PC-3 (cell line): ENCODE data around the gene SDK1. TPM values are rescaled to one million over a fixed set of nuclear protein-coding genes. Genes with fewer than 3 reads are reported as not detected.

ENCODE experiments used
- ATAC-seq: fragments of 200-7000 bp; cut with Tn5 transposase; 2 replicates; pipeline ENCODE4 v1.9.1; 2020; ENCODE audit warnings: mild to moderate bottlenecking, moderate library complexity
- BruUV-seq: library from RNA; stranded (reverse); fragments of 400-500 nt; replicated peaks from 2 replicates; lab custom pipeline; 2021; lab: Mats Ljungman, UMichigan
- CTCF ChIA-PET: fragments of 300-600 bp; sonication (Branson Sonifier 250); formaldehyde crosslinking; loops from one replicate; lab custom pipeline; 2022; ENCODE audit warnings: antibody characterized with exemption; lab: Charles Lee
- POLR2A ChIA-PET: fragments of 300-600 bp; sonication (Branson Sonifier 250); formaldehyde crosslinking; loops from one replicate; lab custom pipeline; 2022; ENCODE audit warnings: antibody characterized with exemption; ENCODE audit not compliant: unreplicated experiment; lab: Charles Lee
- DNase-seq: peaks from one replicate; pipeline ENCODE4 v3.0.0-alpha.2; 2015
- H2AFZ ChIP-seq: fragments of 300-600 bp; sonication (generic); 2 replicates; pipeline ENCODE4 v1.6.0; 2016; ENCODE audit warnings: antibody characterized with exemption, low read length
- H3F3A ChIP-seq: fragments of 300-600 bp; sonication (generic); one replicate; pipeline ENCODE4 v1.6.0; 2017; ENCODE audit warnings: antibody characterized with exemption, low read length, control low read depth, mild to moderate bottlenecking; ENCODE audit not compliant: unreplicated experiment
- H3K27ac ChIP-seq: fragments of 300-600 bp; sonication (generic); 2 replicates; pipeline ENCODE4 v1.5.1; 2016; ENCODE audit warnings: mild to moderate bottlenecking, low read length
- H3K27me3 ChIP-seq: fragments of 300-600 bp; sonication (generic); 2 replicates; pipeline ENCODE4 v1.6.1; 2016; ENCODE audit warnings: low read length, mixed read lengths
- H3K36me3 ChIP-seq: fragments of 300-600 bp; sonication (generic); 2 replicates; pipeline ENCODE4 v1.6.1; 2016; ENCODE audit warnings: low read depth, mixed run types, low read length, mixed read lengths
- H3K4me1 ChIP-seq: fragments of 300-600 bp; sonication (generic); 2 replicates; pipeline ENCODE4 v1.5.1; 2016; ENCODE audit warnings: low read length; ENCODE audit not compliant: insufficient read depth
- H3K4me2 ChIP-seq: fragments of 300-600 bp; sonication (generic); 2 replicates; pipeline ENCODE4 v1.6.0; 2016; ENCODE audit warnings: low read length
- H3K4me3 ChIP-seq: fragments of 300-600 bp; sonication (generic); 2 replicates; pipeline ENCODE4 v1.5.1; 2016; ENCODE audit warnings: mild to moderate bottlenecking, low read length, mixed read lengths
- H3K79me2 ChIP-seq: fragments of 300-600 bp; sonication (generic); 2 replicates; pipeline ENCODE4 v1.6.1; 2017; ENCODE audit warnings: low read length, mixed read lengths
- H3K9ac ChIP-seq: fragments of 300-600 bp; sonication (generic); 2 replicates; pipeline ENCODE4 v1.6.0; 2016; ENCODE audit warnings: mild to moderate bottlenecking, low read length
- H3K9me2 ChIP-seq: fragments of 300-600 bp; sonication (generic); replicated peaks from 2 replicates; pipeline ENCODE4 v1.6.1; 2016; ENCODE audit warnings: mixed run types, low read length, mixed read lengths
- H3K9me3 ChIP-seq: fragments of 300-600 bp; sonication (generic); 2 replicates; pipeline ENCODE4 v1.6.1; 2016; ENCODE audit warnings: low read length, mixed read lengths
- H4K20me1 ChIP-seq: fragments of 300-600 bp; sonication (generic); 2 replicates; pipeline ENCODE4 v1.6.1; 2016; ENCODE audit warnings: low read length, mixed read lengths
- CTCF ChIP-seq: fragments of 300-600 bp; sonication (generic); conservative IDR thresholded peaks from 2 replicates; pipeline ENCODE4 v1.5.1; 2017; ENCODE audit warnings: antibody characterized with exemption, low read depth, mild to moderate bottlenecking, low read length
- EZH2 ChIP-seq: fragments of 300-600 bp; sonication (generic); IDR thresholded peaks from one replicate; pipeline ENCODE4 v1.6.1; 2017; ENCODE audit warnings: antibody characterized with exemption, mild to moderate bottlenecking, low read length; ENCODE audit not compliant: unreplicated experiment
- EZH2phosphoT487 ChIP-seq: fragments of 300-600 bp; sonication (generic); IDR thresholded peaks from 2 replicates; pipeline ENCODE4 v1.6.1; 2018; ENCODE audit warnings: mild to moderate bottlenecking, antibody characterized with exemption, low read length, borderline replicate concordance
- intact Hi-C: fragments of 100-400 bp; cut with micrococcal nuclease; formaldehyde crosslinking; loops from 2 replicates; pipeline ENCODE4 v1.9.0; 2023
- total RNA-seq: library from RNA; depleted of rRNA; stranded (reverse); fragments of >200 nt; gene quantifications from 2 replicates; pipeline ENCODE4 v1.2.3, GENCODE V29; 2014

SDK1 gene
- total RNA-seq, 1 experiment from 2014 or later, result 2.8 TPM

DNA sequence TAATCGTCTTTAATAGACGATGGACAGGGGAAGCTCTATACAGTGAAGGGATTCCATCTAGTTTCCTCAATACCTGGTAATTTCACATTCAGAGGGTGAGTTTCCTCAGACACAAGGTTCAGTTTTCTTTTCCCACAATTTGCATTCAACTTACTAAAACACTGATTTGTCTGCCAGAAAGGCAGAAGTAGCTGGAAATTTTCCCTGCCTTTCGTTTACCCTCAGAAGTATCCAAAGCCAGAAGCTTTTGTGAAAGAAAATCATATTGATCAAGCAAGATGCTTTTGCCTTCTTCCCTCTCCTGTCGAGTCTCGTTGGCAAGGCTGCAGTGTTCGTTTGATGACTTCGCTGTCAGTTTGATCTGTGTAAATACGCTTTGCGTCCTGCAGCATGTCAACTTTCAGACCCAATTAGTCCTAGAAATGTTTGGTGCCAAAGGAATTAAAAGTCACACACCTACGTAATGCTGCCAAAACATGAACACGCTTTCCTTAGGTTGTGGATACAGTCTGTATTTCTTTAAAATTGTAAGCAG, 749.1 kb downstream of the SDK1 start:
- H2AFZ ChIP-seq, result no peak overlapping the region
- TF ChIP-seq EZH2, result no peak
- no peak for TF ChIP-seq EZH2phosphoT487
- no peak for TF ChIP-seq CTCF
- DNase-seq, result no peak
- H4K20me1 ChIP-seq, result no peaks in the 10 kb centered on the region
- no peak overlapping the region for H3K9ac ChIP-seq
- H3F3A ChIP-seq, result no peaks in the 10 kb centered on the region
- H3K4me1 ChIP-seq, result no peaks in the 10 kb centered on the region
- H3K4me2 ChIP-seq, result no peak overlapping the region
- H3K27ac ChIP-seq, result no peak overlapping the region
- H3K9me2 ChIP-seq, result no peaks in the 10 kb centered on the region
- H3K36me3 ChIP-seq, result no peaks in the 10 kb centered on the region
- POLR2A ChIA-PET, result no interaction called here
- no TSS peak for BruUV-seq
- intact Hi-C loops, result no loop called here
- no peaks in the 10 kb centered on the region for H3K27me3 ChIP-seq
- H3K9me3 ChIP-seq, result no peaks in the 10 kb centered on the region
- no peak for ATAC-seq
- no peaks in the 10 kb centered on the region for H3K79me2 ChIP-seq
- H3K4me3 ChIP-seq, result no peak overlapping the region
- CTCF ChIA-PET, result no interaction called here

DNA sequence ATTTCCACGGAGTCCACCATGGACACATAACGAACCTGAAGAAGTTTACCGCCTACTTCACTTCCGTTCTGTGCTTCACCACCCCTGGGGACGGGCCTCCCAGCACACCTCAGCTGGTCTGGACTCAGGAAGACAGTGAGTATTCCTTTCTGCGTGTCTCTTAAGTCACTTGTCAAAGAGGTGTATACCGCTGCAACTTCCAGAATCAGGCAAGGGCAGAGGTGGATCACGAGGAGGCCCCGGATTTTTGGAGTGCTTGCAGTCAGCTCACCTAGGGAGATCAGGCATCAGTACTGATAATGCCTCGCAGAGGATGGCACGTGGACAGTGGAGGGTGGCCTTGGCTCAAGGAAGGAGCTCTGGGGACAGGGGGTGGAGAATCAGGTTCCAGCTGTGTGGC, 750.6 kb downstream of the SDK1 start:
- no peaks in the 10 kb centered on the region for H3K27me3 ChIP-seq

More for the DNA sequence above, 750.6 kb downstream of the SDK1 start:
- H3K9ac ChIP-seq, result no peak overlapping the region
- no TSS peak for BruUV-seq
- no peaks in the 10 kb centered on the region for H3K4me1 ChIP-seq
- H3K36me3 ChIP-seq, result no peaks in the 10 kb centered on the region
- intact Hi-C loops, result no loop called here
- H2AFZ ChIP-seq, result no peak overlapping the region
- no peak overlapping the region for H3K4me3 ChIP-seq
- ChIA-PET CTCF (no interaction called here), POLR2A (no interaction called here)
- H3K4me2 ChIP-seq, result no peak overlapping the region
- ATAC-seq (no peak), DNase-seq (no peak)
- H3K27ac ChIP-seq, result no peak overlapping the region
- H3F3A ChIP-seq, result no peaks in the 10 kb centered on the region
- no peak for TF ChIP-seq EZH2
- TF ChIP-seq EZH2phosphoT487, result no peak
- no peak for TF ChIP-seq CTCF
- H4K20me1 ChIP-seq, result no peaks in the 10 kb centered on the region
- no peaks in the 10 kb centered on the region for H3K9me2 ChIP-seq
- H3K9me3 ChIP-seq, result no peaks in the 10 kb centered on the region
- H3K79me2 ChIP-seq, result no peaks in the 10 kb centered on the region
